Breast epithelium (tissue), 3 donors: Measurements from ENCODE around the gene FHOD3.

Experiments
- POLR2A ChIP-seq: fragments of 450-650 bp; IDR thresholded peaks from one replicate; pipeline ENCODE4 v1.6.1; 2016; ENCODE audit warnings: antibody characterized with exemption, mild to moderate bottlenecking, moderate library complexity
- TF ChIP-seq, protein P1 (sequence below), 3 donors: fragments of 450-650 bp; IDR thresholded peaks; one replicate each; pipeline ENCODE4 v1.5.1; 2016 to 2017; ENCODE audit warnings: antibody characterized with exemption in 3 of 3, mild to moderate bottlenecking in 3 of 3, moderate library complexity in 3 of 3

DNA sequence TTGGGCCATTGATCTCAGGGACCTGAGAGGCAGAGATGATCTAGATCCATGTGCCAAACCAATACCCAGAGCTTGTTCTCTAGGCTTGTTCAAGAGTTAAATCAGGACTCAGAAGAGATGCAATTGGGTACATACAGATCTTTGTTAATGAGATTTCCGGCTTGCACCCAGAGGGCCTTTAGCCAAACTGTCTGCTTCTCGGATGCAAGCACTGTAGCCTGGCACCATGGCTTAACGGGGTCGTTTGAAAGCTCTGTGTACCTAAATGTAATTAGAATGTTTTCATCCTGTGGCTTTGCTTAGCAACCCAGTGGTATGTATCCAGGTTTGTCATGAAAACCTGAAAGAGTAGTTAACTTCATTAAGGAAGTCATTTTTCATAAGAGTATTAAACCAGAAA is 437.1 kb downstream of the FHOD3 start:
- TF ChIP-seq POLR2A: no peak
- TF ChIP-seq, protein P1, sequence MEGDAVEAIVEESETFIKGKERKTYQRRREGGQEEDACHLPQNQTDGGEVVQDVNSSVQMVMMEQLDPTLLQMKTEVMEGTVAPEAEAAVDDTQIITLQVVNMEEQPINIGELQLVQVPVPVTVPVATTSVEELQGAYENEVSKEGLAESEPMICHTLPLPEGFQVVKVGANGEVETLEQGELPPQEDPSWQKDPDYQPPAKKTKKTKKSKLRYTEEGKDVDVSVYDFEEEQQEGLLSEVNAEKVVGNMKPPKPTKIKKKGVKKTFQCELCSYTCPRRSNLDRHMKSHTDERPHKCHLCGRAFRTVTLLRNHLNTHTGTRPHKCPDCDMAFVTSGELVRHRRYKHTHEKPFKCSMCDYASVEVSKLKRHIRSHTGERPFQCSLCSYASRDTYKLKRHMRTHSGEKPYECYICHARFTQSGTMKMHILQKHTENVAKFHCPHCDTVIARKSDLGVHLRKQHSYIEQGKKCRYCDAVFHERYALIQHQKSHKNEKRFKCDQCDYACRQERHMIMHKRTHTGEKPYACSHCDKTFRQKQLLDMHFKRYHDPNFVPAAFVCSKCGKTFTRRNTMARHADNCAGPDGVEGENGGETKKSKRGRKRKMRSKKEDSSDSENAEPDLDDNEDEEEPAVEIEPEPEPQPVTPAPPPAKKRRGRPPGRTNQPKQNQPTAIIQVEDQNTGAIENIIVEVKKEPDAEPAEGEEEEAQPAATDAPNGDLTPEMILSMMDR (IDR thresholded peaks at IDR 0.05): no peak
